OCI-LY3 (cell line): ENCODE data around the gene ME3.

ENCODE experiments used
- H2AFZ ChIP-seq: fragments of 200-600, 300-600 bp; shearing (Covaris generic); 2 replicates; pipeline ENCODE4 v1.6.0; 2014; ENCODE audit warnings: antibody characterized with exemption, low read depth, low read length
- H3K27ac ChIP-seq: fragments of 200-600, 300-600 bp; sonication (generic); 2 replicates; pipeline ENCODE4 v1.5.1; 2014; ENCODE audit warnings: mild to moderate bottlenecking, low read length, moderate library complexity, mixed read lengths
- H3K27me3 ChIP-seq: fragments of 200-600, 300-600 bp; sonication (generic); 2 replicates; pipeline ENCODE4 v1.6.1; 2014; ENCODE audit warnings: low read depth, low read length, mixed read lengths
- H3K36me3 ChIP-seq: fragments of 200-600, 300-600 bp; sonication (generic); replicated peaks from 2 replicates; pipeline ENCODE3; 2014; ENCODE audit warnings: low read depth, low read length, mixed read lengths
- H3K4me1 ChIP-seq: fragments of 300-600, 200-600 bp; sonication (generic); 2 replicates; pipeline ENCODE4 v1.6.1; 2014; ENCODE audit warnings: low read length, mixed read lengths
- H3K4me2 ChIP-seq: fragments of 200-600, 300-600 bp; sonication (generic); 2 replicates; pipeline ENCODE4 v1.6.1; 2014; ENCODE audit warnings: low read length, mixed read lengths
- H3K4me3 ChIP-seq: fragments of 300-600, 200-600 bp; sonication (generic); 2 replicates; pipeline ENCODE4 v1.5.1; 2014; ENCODE audit warnings: antibody characterized with exemption, mild to moderate bottlenecking, low read length, moderate library complexity
- H3K79me2 ChIP-seq: fragments of 300-600, 200-600 bp; shearing (Covaris generic); 2 replicates; pipeline ENCODE4 v1.6.1; 2014; ENCODE audit warnings: mild to moderate bottlenecking, low read length, mixed read lengths
- H3K9ac ChIP-seq: fragments of 300-600, 200-600 bp; shearing (Covaris generic); 2 replicates; pipeline ENCODE4 v1.6.0; 2014; ENCODE audit warnings: mild to moderate bottlenecking, low read length, moderate library complexity
- H3K9me3 ChIP-seq: fragments of 200-600, 300-600 bp; shearing (Covaris generic); 2 replicates; pipeline ENCODE4 v1.6.1; 2014; ENCODE audit warnings: low read length, mixed read lengths; ENCODE audit not compliant: insufficient read depth
- H4K20me1 ChIP-seq: fragments of 200-600, 300-600 bp; sonication (generic); 2 replicates; pipeline ENCODE4 v1.6.1; 2016; ENCODE audit warnings: low read length, mixed read lengths; ENCODE audit not compliant: insufficient read depth
- EZH2phosphoT487 ChIP-seq: fragments of 200-600 bp; shearing (Covaris generic); IDR thresholded peaks from 2 replicates; pipeline ENCODE4 v1.6.1; 2018; ENCODE audit warnings: antibody characterized with exemption, mixed run types, low read depth
- TF ChIP-seq, protein P1 (sequence below): fragments of 200-600, 300-600 bp; sonication (generic); IDR thresholded peaks from 2 replicates; pipeline ENCODE4 v1.5.1; 2014; ENCODE audit warnings: antibody characterized with exemption, low read length, low read depth

ME3 gene

DNA sequence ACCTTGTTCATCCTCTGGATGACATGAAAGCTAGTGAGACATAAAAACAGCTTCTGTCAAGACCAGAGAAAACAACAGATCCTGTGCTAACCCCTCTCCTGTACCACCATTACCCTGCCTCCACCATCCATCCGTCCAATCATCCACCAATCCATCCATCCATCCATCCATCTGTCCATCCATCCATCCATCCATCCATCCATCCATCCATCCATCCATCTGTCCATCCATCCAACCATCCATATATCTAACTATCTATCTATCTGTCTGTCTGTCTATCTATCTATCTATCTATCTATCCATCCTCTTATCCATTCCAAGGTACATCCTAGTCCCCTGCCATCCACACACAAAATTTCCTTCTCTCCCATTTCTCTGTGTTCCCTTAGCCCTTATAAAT, 46.6 kb upstream of the ME3 start:
- H3K36me3 ChIP-seq, result no peaks in the 10 kb centered on the region
- no peak overlapping the region for H3K9ac ChIP-seq
- no peak overlapping the region for H3K4me3 ChIP-seq
- H3K27me3 ChIP-seq, result peaks cover 8% of the 10 kb centered on the region; the same call in 1 of the 2 replicates
- H3K27ac ChIP-seq, result no peak overlapping the region
- H3K9me3 ChIP-seq, result peaks cover 7% of the 10 kb centered on the region; the same call in 1 of the 2 replicates
- H2AFZ ChIP-seq, result no peak overlapping the region
- no peak overlapping the region for H3K4me2 ChIP-seq
- no peaks in the 10 kb centered on the region for H3K4me1 ChIP-seq
- no peaks in the 10 kb centered on the region for H4K20me1 ChIP-seq
- H3K79me2 ChIP-seq, result no peaks in the 10 kb centered on the region
- TF ChIP-seq EZH2phosphoT487, result no peak
- TF ChIP-seq, protein P1, sequence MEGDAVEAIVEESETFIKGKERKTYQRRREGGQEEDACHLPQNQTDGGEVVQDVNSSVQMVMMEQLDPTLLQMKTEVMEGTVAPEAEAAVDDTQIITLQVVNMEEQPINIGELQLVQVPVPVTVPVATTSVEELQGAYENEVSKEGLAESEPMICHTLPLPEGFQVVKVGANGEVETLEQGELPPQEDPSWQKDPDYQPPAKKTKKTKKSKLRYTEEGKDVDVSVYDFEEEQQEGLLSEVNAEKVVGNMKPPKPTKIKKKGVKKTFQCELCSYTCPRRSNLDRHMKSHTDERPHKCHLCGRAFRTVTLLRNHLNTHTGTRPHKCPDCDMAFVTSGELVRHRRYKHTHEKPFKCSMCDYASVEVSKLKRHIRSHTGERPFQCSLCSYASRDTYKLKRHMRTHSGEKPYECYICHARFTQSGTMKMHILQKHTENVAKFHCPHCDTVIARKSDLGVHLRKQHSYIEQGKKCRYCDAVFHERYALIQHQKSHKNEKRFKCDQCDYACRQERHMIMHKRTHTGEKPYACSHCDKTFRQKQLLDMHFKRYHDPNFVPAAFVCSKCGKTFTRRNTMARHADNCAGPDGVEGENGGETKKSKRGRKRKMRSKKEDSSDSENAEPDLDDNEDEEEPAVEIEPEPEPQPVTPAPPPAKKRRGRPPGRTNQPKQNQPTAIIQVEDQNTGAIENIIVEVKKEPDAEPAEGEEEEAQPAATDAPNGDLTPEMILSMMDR, result no peak

DNA sequence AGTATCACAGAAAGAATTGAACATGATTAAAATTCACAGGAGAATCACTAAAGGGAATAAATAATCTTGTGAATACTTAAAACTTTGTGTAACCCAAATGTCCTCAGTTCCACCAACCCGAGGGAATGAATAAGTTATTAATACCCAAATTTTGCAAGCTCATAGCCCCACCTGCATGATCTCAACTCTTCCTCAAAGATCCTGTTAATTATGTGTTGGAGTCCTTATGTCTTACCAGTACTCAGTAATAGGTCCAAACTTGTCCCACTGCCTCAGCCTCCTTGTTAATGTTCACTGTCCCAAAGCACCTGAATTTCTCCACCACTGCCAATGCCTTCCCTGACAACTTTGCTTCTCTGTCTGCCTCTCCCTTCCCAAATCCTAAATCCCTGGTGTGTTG, 46.1 kb upstream of the ME3 start:
- Histone ChIP-seq H3K4me2 (no peak overlapping the region), H3K27ac (no peak overlapping the region), H3K9me3 (peaks cover 7% of the 10 kb centered on the region; the same call in 1 of the 2 replicates), H3K27me3 (peaks cover 8% of the 10 kb centered on the region; the same call in 1 of the 2 replicates), H3K9ac (no peak overlapping the region), H3K36me3 (no peaks in the 10 kb centered on the region), H3K4me3 (no peak overlapping the region), H3K79me2 (no peaks in the 10 kb centered on the region), H3K4me1 (no peaks in the 10 kb centered on the region), H4K20me1 (no peaks in the 10 kb centered on the region), H2AFZ (no peak overlapping the region)
- TF ChIP-seq, protein P1, result no peak
- TF ChIP-seq EZH2phosphoT487, result no peak

DNA sequence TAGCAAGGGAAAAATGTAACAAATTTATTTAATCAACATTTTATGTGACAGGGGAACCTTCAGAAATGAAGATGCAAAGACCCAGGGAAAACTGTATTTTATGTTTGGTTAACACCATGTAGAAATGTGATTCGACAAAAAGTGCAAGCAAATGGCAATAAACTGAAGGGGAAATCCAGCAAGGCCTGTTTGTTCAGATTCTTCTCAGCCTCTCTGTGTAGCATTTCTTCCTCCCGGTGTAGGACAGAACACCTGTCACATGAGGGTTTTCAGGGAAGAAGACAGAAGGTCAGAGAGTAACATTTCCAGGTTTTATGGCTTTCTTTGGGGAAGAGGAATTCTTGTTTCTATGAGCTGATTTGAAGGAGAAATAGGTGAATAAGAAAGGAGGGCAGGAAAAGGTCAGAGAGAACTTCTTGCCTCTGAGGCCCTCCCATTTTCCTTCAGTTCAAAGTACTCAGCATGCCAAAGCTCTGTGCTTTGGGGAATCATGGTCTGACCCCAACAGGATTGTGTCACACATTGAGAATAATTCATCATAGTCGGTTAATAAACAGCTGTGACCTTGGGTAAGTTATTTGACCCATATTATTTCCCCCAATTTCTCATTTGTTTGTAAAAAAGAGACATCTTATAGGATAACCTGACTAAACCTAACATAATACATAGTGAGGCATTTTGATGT, 45.5 kb upstream of the ME3 start:
- H3K79me2 ChIP-seq, result no peaks in the 10 kb centered on the region
- H3K27ac ChIP-seq, result no peak overlapping the region
- no peaks in the 10 kb centered on the region for H3K4me1 ChIP-seq
- H2AFZ ChIP-seq, result no peak overlapping the region
- H3K36me3 ChIP-seq, result no peaks in the 10 kb centered on the region
- TF ChIP-seq, protein P1, result no peak
- TF ChIP-seq EZH2phosphoT487, result no peak
- H3K4me3 ChIP-seq, result no peak overlapping the region
- H3K4me2 ChIP-seq, result no peak overlapping the region
- peaks cover 6% of the 10 kb centered on the region; the same call in 1 of the 2 replicates for H3K9me3 ChIP-seq
- peaks cover 8% of the 10 kb centered on the region; the same call in 1 of the 2 replicates for H3K27me3 ChIP-seq
- no peak overlapping the region for H3K9ac ChIP-seq
- H4K20me1 ChIP-seq, result no peaks in the 10 kb centered on the region

DNA sequence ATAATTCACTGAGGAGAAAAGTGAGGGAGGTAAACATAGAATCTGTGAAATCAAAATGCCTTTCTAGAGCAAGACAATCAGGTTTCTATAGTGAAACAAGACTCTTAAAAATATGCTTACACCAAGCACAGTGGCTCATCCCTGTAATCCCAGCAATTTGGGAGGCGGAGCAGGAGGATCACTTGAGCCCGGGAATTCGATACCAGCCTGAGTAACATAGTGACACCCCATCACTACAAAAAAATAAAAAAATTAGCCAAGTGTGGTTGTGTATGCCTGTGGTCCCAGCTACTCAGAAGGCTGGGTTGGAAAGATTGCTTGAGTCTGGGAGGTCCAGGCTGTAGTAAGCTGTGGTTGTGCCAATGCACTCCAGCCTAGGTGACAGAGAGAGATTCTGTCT, 43.2 kb upstream of the ME3 start:
- no peaks in the 10 kb centered on the region for H3K36me3 ChIP-seq
- no peak overlapping the region for H3K27ac ChIP-seq
- no peaks in the 10 kb centered on the region for H3K9me3 ChIP-seq
- H3K4me1 ChIP-seq, result no peaks in the 10 kb centered on the region
- H3K9ac ChIP-seq, result no peak overlapping the region
- H4K20me1 ChIP-seq, result no peaks in the 10 kb centered on the region
- peaks cover 8% of the 10 kb centered on the region; the same call in 1 of the 2 replicates for H3K27me3 ChIP-seq
- no peak for TF ChIP-seq EZH2phosphoT487
- TF ChIP-seq, protein P1, result no peak
- no peak overlapping the region for H3K4me3 ChIP-seq
- no peak overlapping the region for H2AFZ ChIP-seq
- H3K4me2 ChIP-seq, result no peak overlapping the region
- H3K79me2 ChIP-seq, result no peaks in the 10 kb centered on the region
